ENCODE results near the gene PTK7.
"Not testable (repeated sequence)": the region's sequence is repeated elsewhere in the genome, so short reads cannot be mapped to it uniquely, and the experiment has no call there.

The PTK7 gene

DNA sequence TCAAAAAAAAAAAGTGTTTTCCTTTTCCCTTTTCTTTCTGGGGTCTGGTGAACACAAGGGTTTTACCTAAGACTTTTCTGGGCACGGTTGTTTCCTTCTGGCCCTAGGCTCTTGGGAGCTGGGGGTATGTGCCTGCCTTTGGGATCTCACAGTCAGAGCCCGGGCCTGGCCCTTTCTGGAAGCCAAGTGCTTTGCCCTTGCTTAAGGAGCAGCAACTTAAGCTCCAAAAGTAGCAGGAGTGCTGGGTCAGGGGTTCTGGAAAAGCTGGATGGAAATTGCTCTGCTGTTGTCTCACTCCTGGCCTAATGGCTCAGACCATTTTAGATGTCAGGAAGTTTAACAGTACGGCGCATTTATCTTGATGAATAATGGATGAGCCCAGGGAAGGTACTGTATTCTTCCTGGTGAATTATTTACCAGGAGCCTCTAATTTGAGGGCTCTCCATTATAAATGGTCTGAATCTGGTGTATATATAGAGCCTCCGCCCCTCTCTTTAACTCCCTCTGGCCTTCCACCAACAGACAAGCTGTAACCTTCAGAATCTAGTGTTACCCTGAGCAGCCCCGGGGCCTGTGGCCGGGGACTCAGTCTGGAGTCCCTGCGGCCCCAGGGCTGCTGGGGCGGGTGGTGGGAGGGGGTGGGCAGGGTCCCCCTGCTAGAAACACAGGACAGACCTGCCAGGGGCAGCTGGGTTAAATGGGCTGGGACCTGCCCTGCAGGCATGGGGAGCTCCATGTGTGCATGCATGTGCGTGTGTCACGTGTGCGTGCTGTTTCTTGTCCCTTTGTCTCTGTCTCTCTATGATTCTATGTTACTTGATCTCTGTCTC, 37.5 kb downstream of the PTK7 start:
- in situ Hi-C loops (cut with MboI; ENCODE audit: low sequenced_read_pairs): no loop called here

DNA sequence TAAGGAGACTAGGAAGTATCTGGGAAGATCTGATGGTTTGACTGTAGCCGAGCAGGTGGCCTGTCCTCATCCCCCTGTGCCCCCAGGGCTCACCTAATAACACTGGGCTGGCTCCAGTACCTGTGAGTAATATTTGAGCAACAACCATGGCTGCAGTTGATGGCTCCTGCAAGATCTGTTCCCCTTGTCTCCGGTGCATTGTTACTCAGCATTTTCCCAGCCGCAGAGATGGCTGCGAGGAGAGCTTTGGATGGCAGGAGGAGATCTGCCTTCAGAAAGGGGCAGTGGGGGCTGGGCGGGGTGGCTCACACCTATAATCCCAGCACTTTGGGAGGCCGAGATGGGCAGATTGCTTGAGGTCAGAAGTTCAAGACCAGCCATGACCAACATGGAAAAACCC, 39.3 kb downstream of the PTK7 start:
- in situ Hi-C loops (cut with MboI; ENCODE audit: low sequenced_read_pairs): no loop called here

DNA sequence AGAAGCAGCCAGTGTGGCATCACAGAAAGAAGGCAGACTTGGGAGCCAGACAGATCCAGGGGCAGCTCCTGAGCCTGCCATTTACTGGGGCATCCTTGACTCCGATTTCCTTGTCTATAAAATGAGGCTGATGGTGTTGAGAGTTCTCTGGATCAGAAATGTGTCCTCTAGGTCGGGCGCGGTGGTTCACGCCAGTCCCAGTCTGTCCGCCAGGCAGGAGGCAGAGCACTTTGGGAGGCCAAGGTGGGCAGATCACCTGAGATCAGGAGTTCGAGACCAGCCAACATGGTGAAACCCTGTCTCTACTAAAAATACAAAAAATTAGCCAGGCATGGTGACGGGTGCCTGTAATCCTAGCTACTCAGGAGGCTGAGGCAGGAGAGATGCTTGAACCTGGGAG, 41.4 kb downstream of the PTK7 start:
- in situ Hi-C loops (cut with MboI; ENCODE audit: low sequenced_read_pairs): not testable (repeated sequence)

GRCh38 chr6:43119482-43119881, 43.4 kb downstream of the PTK7 start:
- in situ Hi-C loops (cut with MboI; ENCODE audit: low sequenced_read_pairs): no loop called here

- in situ Hi-C loops (cut with MboI; ENCODE audit: low sequenced_read_pairs): no loop called here
Observed at GRCh38 chr6:43120101-43120763, 44.1 kb downstream of the PTK7 start.

DNA sequence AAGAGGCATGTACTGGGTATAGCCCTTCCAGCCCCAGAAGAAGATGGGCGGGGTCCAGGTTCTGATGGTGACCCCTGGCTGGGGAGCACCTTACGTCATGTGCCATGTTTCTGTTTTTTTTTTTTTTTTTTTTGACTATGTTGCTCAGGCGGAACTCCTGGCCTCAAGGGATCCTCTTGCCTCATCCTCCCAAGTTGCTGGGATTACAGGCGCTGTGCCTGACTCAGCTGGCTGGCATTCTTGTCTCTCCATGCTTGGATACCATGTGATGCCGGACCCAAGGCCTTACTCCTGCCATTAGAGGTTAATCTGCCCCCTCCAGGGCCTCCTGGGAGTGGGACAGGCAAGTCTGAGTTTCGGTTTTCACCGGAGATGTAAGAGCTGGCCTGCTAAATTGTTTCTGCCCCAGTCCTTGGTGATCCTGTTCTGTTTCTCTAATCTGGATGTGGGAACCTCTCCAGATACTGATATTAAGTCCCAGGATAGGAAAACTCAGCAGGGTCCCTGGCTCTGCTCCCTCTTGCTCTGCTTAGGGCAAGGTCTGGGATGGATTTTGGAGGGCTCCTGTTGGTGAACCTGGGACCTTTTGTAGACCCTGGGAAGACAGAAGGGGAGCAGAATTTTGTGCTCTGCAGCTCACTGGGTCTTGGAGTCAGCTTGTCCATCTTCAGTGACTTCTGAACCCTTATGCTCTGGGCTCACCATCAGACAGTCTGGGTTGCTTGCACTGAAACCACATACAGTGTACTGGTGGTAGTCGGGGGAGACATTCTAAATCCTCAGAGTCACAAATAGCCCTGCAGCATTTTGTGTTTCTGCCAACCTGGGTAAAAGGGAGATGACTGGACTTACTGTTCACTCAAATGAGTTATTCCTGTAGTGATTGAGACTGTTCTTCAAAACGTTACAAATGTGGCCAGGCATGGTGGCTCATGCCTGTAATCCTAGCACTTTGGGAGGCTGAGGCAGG, 45.1 kb downstream of the PTK7 start:
- in situ Hi-C loops (cut with MboI; ENCODE audit: low sequenced_read_pairs): no loop called here

GRCh38 chr6:43122146-43122545, 46.0 kb downstream of the PTK7 start:
- in situ Hi-C loops (cut with MboI; ENCODE audit: low sequenced_read_pairs): no loop called here

DNA sequence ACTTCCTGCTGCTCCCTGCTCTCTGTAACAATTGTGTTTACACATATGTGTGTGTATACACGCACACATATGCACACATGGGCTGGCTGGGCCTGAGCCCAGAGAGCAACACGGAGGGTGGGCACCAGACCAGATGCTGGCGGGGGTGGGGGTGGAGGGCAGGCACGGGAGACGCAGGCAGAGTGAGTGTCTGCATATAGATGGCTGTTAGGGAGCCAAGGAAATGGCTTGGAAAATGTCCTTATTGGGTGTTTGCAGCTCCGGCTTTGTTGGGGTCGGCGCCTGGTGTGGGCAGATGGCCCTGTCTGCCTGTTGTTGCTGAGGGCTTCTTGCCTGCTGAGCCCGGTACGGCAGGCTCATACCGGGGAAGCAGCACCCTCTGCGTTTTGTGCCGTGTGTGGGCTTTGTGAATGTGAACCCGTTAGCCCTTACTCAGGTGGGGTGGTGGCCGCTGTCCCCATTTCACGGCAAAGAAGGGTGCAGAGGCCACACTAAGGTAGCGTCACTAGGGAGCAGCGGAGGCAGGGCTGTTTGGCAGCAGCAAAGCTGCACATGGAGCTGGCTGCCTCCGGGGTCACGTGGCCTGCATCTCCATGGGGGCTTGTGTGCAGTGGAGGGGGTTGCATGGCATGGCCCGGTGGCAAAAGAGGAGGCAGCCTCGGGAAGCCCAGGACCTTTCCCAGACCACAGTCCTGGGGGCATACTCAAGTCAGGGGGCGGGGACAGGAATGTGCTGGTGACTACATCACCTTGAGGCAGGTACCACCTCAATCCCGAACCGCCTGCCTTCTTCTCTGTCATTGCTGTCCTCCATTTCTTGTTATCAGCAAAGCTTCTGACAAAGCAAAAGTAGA, 47.6 kb downstream of the PTK7 start:
- in situ Hi-C loops (cut with MboI; ENCODE audit: low sequenced_read_pairs): no loop called here

DNA sequence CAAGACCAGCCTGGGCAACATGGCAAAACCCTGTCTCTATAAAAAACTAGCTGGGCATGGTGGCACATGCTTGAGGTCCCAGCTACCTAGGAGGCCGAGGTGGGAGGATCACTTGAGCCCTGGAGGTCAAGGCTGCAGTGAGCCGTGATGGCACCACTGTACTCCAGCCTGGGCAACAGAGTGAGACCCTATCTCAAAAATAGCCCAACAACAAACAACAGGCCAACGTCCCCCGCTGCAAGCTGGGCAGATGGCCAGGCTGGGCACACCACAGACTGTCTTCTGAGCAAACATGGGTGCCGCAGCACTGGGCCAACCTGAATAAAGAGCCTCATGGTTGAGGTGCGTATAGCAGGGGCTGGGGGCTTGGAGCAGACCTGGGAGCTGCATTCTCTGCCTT, 48.4 kb downstream of the PTK7 start:
- in situ Hi-C loops (cut with MboI; ENCODE audit: low sequenced_read_pairs): no loop called here

GRCh38 chr6:43125119-43125518, 49.0 kb downstream of the PTK7 start:
- in situ Hi-C loops (cut with MboI; ENCODE audit: low sequenced_read_pairs): loop anchor here (25.0 kb wide), 1 partner anchor 213 kb away; the partner anchor contains the start of gene PTCRA

DNA sequence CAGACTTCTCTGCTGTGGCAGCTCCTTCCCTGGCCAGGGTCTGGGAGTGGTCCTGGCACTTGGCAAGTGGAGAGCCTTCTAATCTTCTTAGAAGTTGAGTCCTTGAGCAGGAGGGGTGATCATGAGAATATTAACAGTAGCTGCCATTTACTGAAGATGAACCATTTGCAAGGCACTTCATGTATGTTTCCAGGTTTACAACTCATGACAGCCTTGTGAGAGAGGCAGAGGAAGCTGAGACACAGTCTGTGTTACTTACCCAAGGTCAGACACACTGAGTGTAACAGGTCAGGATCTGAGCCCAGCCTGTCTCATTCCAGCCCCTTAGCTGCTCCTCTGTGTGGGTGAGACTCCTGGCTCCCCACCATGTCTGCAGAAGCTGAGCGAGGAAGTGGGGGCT, 49.4 kb downstream of the PTK7 start:
- in situ Hi-C loops (cut with MboI; ENCODE audit: low sequenced_read_pairs): loop anchor here (25.0 kb wide), 1 partner anchor 213 kb away; the partner anchor contains the start of gene PTCRA

DNA sequence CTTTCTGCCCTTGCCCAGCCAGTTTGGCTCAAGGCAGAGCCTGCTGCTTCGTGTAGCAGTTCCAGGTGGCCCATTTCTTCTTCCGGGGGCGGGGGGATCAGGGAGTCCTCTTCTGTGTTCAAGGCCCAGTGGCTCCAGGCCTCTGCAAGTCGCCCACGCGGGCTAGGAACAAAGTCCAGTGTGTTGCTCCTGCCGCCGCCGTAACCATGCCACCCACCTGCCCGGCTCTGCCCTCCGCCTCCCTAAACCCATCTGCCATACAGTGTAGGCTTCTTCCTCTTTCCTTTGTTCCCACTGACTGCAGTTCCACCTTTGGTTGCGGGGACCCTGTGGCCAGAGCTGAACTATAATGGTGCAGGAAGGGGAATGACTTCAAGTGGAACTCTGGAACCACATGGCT, 51.1 kb downstream of the PTK7 start:
- in situ Hi-C loops (cut with MboI; ENCODE audit: low sequenced_read_pairs): loop anchor here (25.0 kb wide), 1 partner anchor 215 kb away; the partner anchor contains the start of gene PTCRA

DNA sequence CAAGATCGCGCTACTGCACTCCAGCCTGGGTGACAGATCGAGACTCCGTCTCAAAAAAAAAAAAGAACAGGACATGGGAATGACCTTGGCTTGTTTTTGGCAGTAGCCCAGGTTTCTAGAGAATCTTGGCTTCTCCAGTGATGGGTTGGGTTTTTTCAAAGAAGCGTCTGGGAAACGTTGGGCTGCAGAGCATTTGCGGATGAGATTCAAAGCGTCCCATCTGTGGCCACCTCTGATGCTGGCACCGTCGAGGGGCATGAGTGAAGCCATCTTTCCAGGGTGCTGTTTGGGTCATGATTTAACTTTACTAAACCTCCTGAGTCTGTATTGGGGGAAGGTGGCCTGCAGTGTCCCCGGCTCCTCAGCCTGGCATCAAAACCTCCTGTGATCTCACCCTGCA, 51.8 kb downstream of the PTK7 start:
- in situ Hi-C loops (cut with MboI; ENCODE audit: low sequenced_read_pairs): loop anchor here (25.0 kb wide), 1 partner anchor 216 kb away; the partner anchor contains the start of gene PTCRA

DNA sequence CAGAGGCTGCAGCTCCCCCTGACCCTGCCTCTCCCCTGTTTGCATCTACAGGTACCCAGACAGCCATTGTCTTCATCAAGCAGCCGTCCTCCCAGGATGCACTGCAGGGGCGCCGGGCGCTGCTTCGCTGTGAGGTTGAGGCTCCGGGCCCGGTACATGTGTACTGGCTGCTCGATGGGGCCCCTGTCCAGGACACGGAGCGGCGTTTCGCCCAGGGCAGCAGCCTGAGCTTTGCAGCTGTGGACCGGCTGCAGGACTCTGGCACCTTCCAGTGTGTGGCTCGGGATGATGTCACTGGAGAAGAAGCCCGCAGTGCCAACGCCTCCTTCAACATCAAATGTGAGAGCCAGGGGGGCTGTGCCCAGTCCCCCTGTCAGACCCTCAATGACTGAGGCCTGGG, 52.8 kb downstream of the PTK7 start:
- in situ Hi-C loops (cut with MboI; ENCODE audit: low sequenced_read_pairs): loop anchor here (25.0 kb wide), 1 partner anchor 217 kb away; the partner anchor contains the start of gene PTCRA

GRCh38 chr6:43129434-43130194, 53.5 kb downstream of the PTK7 start:
- in situ Hi-C loops (cut with MboI; ENCODE audit: low sequenced_read_pairs): loop anchor here (25.0 kb wide), 1 partner anchor 217 kb away; the partner anchor contains the start of gene PTCRA

- in situ Hi-C loops (cut with MboI; ENCODE audit: low sequenced_read_pairs): loop anchor here (25.0 kb wide), 1 partner anchor 218 kb away; the partner anchor contains the start of gene PTCRA
Observed at GRCh38 chr6:43130429-43130828, 54.3 kb downstream of the PTK7 start.

- in situ Hi-C loops (cut with MboI; ENCODE audit: low sequenced_read_pairs): loop anchor here (25.0 kb wide), 1 partner anchor 219 kb away; the partner anchor contains the start of gene PTCRA
Observed at GRCh38 chr6:43131379-43131778, 55.3 kb downstream of the PTK7 start.

DNA sequence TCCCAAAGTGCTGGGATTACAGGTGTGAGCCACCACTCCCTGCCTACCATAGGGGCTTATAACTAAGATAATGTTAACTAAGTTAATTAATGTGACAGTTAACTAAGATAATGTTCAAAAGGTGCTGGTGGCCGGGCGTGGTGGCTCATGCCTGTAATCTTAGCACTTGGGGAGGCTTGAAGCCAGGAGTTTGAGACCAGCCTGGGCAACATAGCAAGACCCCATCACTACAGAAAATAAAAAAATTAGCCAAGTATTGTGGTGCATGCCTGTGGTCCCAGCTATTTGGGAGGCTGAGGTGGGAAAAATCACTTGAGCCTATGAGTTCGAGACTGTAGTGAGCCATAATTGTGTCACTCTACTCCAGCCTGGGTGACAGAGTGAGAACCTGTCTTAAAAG, 62.2 kb downstream of the PTK7 start:
- in situ Hi-C loops (cut with MboI; ENCODE audit: low sequenced_read_pairs): loop anchor here (25.0 kb wide), 1 partner anchor 226 kb away; the partner anchor contains the start of gene PTCRA

DNA sequence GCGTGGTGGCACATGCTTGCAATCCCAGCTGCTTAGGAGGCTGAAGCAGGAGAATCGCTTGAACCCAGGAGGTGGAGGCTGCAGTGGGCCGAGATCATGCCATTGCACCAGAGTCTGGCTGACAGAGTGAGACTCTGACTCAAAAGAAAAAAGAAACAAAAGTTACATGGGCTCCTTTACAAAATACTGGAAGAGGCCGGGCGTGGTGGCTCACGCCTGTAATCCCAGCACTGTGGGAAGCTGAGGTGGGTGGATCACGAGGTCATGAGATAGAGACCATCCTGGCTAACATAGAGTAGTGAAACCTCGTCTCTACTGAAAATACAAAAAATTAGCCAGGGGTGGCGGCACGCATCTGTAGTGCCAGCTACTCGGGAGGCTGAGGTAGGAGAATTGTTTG, 63.9 kb downstream of the PTK7 start:
- in situ Hi-C loops (cut with MboI; ENCODE audit: low sequenced_read_pairs): loop anchor here (10.0 to 25.0 kb wide), 2 partner anchors 75 to 228 kb away; partner anchors contain the start of gene PTCRA

Data from HL-60/S4 treated with phorbol 12-myristate 13-acetate at 8.2 ng/mL for 4 days and 3 days (cell line).